Tibial nerve (tissue), 3 donors: ENCODE results near the gene ZKSCAN3.

Experiments used
- POLR2A ChIP-seq, 2 donors: fragments of 450-650 bp; IDR thresholded peaks; one replicate each; pipeline ENCODE4 v1.6.1; 2017; ENCODE audit warnings: antibody characterized with exemption in 2 of 2, mild to moderate bottlenecking in 2 of 2, moderate library complexity in 2 of 2
- TF ChIP-seq, protein P1 (sequence below), 5 experiments: fragments of 200-600 bp in 3 of 5; fragments of 450-650 bp in 2 of 5; sonication (generic) in 3 of 5; IDR thresholded peaks; one replicate each; pipeline ENCODE4 v1.5.1; 2016 to 2019; ENCODE audit warnings: antibody characterized with exemption in 5 of 5, mild to moderate bottlenecking in 3 of 5, moderate library complexity in 2 of 5

DNA sequence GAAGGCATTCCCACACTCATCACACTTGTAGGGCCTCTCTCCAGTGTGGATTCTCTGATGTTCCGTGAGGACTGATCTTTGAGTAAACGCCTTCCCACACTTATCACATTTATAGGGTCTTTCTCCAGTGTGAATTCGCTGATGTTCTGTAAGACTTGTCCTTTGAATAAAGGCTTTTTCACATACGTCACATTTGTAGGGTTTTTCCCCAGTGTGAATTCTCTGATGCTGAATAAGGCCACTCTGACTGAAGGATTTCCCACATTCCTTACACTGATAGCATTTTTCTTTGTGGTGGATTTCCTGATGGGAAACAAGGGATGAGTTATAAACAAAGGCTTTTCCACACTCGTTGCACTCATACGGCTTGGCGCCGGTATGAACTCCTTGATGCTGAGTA is 40.9 kb downstream of the ZKSCAN3 start:
- TF ChIP-seq, protein P1, sequence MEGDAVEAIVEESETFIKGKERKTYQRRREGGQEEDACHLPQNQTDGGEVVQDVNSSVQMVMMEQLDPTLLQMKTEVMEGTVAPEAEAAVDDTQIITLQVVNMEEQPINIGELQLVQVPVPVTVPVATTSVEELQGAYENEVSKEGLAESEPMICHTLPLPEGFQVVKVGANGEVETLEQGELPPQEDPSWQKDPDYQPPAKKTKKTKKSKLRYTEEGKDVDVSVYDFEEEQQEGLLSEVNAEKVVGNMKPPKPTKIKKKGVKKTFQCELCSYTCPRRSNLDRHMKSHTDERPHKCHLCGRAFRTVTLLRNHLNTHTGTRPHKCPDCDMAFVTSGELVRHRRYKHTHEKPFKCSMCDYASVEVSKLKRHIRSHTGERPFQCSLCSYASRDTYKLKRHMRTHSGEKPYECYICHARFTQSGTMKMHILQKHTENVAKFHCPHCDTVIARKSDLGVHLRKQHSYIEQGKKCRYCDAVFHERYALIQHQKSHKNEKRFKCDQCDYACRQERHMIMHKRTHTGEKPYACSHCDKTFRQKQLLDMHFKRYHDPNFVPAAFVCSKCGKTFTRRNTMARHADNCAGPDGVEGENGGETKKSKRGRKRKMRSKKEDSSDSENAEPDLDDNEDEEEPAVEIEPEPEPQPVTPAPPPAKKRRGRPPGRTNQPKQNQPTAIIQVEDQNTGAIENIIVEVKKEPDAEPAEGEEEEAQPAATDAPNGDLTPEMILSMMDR (IDR thresholded peaks at IDR 0.05) = no peak
- no peak for TF ChIP-seq POLR2A (IDR thresholded peaks at IDR 0.05)
